Osteocyte (in vitro differentiated cells): ENCODE data around the gene TMEM80. TPM values are rescaled to one million over a fixed set of nuclear protein-coding genes. Genes with fewer than 3 reads are reported as not detected.

Source experiments
- DNase-seq: peaks from one replicate; pipeline ENCODE4 v3.0.0; 2021; ENCODE audit warnings: mixed read lengths; ENCODE audit not compliant: unreplicated experiment; ENCODE audit errors: extremely low spot score
- H3K27ac Mint-ChIP-seq: one replicate; pipeline ENCODE4 v1.8.0; 2021; ENCODE audit warnings: mild to moderate bottlenecking, mixed read lengths; ENCODE audit not compliant: unreplicated experiment
- H3K27me3 Mint-ChIP-seq: one replicate; pipeline ENCODE4 v1.8.0; 2021; ENCODE audit warnings: mixed read lengths; ENCODE audit not compliant: unreplicated experiment
- H3K36me3 Mint-ChIP-seq: one replicate; pipeline ENCODE4 v1.8.0; 2021; ENCODE audit warnings: mixed read lengths; ENCODE audit not compliant: unreplicated experiment
- H3K4me1 Mint-ChIP-seq: one replicate; pipeline ENCODE4 v1.8.0; 2021; ENCODE audit warnings: mixed read lengths; ENCODE audit not compliant: unreplicated experiment
- H3K4me3 Mint-ChIP-seq: one replicate; pipeline ENCODE4 v1.8.0; 2021; ENCODE audit warnings: mild to moderate bottlenecking, moderate library complexity, mixed read lengths; ENCODE audit not compliant: unreplicated experiment
- H3K9me3 Mint-ChIP-seq: one replicate; pipeline ENCODE4 v1.8.0; 2021; ENCODE audit warnings: mixed read lengths; ENCODE audit not compliant: unreplicated experiment
- CTCF ChIP-seq: fragments of 200-600 bp; sonication (generic); IDR thresholded peaks from 2 replicates; pipeline ENCODE4 v1.5.0; 2021; ENCODE audit warnings: antibody characterized with exemption, mild to moderate bottlenecking, moderate library complexity
- total RNA-seq: library from RNA; stranded (reverse); gene quantifications from 2 replicates; pipeline ENCODE4 v1.2.1, GENCODE V29; 2021

TMEM80 gene
- total RNA-seq, 1 donor from 2014 or later = 43.9 TPM

DNA sequence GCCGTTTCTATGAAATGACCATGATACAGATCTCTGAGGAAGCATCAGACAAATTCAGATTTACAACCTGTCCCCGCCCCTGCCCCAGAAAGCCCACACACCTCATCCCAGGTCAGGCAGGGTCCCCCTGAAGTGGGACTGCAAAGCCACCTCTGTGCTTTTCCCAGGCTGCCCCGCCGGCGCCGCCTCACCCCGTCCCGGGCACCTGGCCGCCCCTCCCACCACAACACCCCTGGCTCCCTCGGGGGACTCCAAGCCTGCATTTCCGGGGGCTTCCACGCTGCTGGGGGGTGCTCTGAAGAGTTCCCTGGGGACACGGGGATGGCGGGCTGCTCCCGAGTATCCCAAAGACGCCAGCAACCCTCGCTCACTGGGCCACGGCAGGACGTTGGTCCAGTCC lies 35.3 kb upstream of the TMEM80 start:
- H3K4me1 Mint-ChIP-seq = peaks cover 1% of the 10 kb centered on the region
- peaks cover 20% of the 10 kb centered on the region for H3K36me3 Mint-ChIP-seq
- DNase-seq = no peak
- H3K27me3 Mint-ChIP-seq = no peaks in the 10 kb centered on the region
- TF ChIP-seq CTCF = no peak
- H3K27ac Mint-ChIP-seq = peak overlapping the region; percentile 18
- H3K4me3 Mint-ChIP-seq = no peak overlapping the region
- no peaks in the 10 kb centered on the region for H3K9me3 Mint-ChIP-seq

DNA sequence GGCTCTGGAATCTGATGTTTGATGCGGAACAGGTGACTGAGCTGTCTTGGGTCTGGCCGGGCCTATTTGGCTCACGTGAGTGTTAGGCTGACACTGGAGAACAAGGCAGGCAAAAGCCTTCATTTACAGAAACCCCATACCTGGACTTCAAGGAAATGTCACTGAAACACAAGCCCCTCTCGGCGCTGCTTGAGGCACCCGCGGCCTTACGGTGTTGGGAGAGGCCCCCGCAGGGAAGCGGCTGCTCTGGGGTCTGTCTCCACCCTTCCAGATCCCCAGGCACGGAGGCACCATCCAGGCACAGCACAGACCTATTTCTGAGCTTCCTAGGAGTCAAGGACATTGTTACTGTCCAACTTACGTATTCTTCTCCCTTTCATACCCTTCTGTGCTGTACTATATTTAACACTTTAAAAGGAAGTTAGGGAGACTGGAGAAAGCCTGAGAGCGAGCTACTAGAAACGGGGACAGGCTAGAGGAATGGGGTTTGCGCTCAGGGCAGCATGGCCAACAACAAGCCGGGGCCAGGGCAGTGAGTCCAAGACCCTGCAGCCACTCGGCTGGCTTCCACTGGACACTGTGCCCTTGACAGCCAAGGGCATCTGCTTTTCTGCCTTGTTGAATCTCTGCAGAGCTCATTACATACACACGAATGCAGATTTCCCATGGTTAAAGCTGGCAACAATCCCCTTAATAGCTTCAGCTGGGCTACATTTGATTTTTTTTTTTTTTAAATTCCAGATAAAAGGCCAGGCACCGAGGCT lies 34.8 kb upstream of the TMEM80 start:
- DNase-seq = no peak
- H3K36me3 Mint-ChIP-seq = peaks cover 24% of the 10 kb centered on the region
- H3K4me3 Mint-ChIP-seq = no peak overlapping the region
- H3K27ac Mint-ChIP-seq = no peak overlapping the region
- TF ChIP-seq CTCF = no peak
- H3K4me1 Mint-ChIP-seq = peaks cover 7% of the 10 kb centered on the region
- H3K9me3 Mint-ChIP-seq = no peaks in the 10 kb centered on the region
- no peaks in the 10 kb centered on the region for H3K27me3 Mint-ChIP-seq

- Mint-ChIP-seq H3K4me1 (peaks cover 11% of the 10 kb centered on the region), H3K27ac (peak overlapping the region; percentile 67), H3K4me3 (no peak overlapping the region), H3K9me3 (no peaks in the 10 kb centered on the region), H3K27me3 (no peaks in the 10 kb centered on the region), H3K36me3 (peaks cover 30% of the 10 kb centered on the region)
- TF ChIP-seq CTCF = peak; percentile 81
- no peak for DNase-seq
These were observed 32.8 kb upstream of the TMEM80 start for GRCh38 chr11:662689-663274.

DNA sequence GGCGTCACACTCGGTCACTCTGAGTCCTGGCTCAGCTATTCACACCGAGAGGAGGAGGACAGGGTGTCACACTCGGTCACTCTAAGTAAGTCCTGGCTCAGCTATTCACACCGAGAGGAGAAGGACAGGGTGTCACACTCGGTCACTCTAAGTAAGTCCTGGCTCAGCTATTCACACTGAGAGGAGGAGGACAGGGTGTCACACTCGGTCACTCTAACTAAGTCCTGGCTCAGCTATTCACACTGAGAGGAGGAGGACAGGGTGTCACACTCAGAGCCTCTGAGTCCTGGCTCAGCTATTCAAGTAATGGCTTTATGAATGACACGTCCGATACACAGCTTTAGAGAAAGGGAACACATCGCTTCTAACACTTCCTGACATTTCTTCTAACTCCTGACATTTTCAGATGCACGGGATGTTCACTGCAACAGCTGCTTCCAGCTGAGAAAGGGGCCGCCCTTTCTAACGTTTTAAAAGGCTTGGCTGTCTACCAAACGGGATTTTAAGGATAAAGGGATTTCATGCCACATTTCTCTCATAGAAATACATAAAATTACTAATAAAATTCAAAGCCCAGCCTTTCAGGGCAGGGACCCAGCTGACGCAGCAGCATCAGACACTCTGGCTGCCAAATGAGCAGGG lies 30.4 kb upstream of the TMEM80 start:
- no peak for DNase-seq
- Mint-ChIP-seq H3K9me3 (no peaks in the 10 kb centered on the region), H3K4me3 (no peak overlapping the region), H3K36me3 (peaks cover 24% of the 10 kb centered on the region), H3K4me1 (peaks cover 11% of the 10 kb centered on the region), H3K27ac (peak overlapping the region; percentile 76), H3K27me3 (no peaks in the 10 kb centered on the region)
- no peak for TF ChIP-seq CTCF

- Mint-ChIP-seq H3K27ac (peak overlapping the region; percentile 76), H3K4me1 (peaks cover 11% of the 10 kb centered on the region), H3K36me3 (peaks cover 24% of the 10 kb centered on the region), H3K9me3 (no peaks in the 10 kb centered on the region), H3K4me3 (no peak overlapping the region), H3K27me3 (no peaks in the 10 kb centered on the region)
- TF ChIP-seq CTCF = no peak
- DNase-seq = no peak
These were observed 29.8 kb upstream of the TMEM80 start for GRCh38 chr11:665704-666281.
